GDM1 (cell line): ENCODE data around the gene EPN2.
"Not testable (repeated sequence)": the region's sequence is repeated elsewhere in the genome, so short reads cannot be mapped to it uniquely, and the experiment has no call there.

Source experiments
- DNase-seq: peaks from one replicate; lab custom pipeline; 2025; lab: John Stamatoyannopoulos, UW

EPN2 gene

DNA sequence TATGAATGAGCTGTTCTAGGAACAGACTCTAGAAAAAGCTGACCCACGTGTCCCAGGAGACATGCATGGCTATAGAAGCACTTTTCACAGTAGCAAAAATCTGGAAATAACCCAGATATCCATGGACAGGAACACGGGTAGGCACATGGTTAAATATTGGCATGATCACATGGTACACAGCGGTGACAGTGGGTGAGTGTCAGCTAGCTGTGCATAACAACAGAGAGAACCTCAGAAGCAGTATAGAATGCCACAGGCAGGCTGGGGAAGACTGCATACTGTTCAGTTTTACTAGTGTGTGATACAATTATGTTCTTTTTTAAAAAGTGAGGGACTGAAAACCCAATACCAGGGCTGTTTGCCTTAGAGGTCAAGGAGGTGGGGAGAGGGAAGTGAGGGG lies 31.4 kb downstream of the EPN2 start:
- DNase-seq: no peak

DNA sequence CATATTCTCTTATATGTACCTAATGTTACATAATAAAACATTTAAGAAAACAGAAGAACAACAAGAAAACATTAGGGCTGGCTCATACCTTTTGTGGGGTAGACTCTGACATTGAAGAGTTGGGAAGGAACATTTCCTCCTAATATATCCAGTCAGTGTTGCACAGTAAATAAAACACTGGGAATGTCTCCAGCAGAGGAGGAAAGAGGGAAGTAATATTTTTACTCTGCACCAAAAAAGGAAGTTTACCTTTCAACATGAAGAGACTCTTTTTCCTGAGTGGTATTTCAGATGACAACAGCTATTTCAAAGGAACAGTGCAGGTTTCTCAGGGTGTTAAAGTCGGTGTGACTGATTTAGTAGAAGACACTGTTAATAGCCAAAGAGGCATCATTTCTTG lies 31.9 kb downstream of the EPN2 start:
- no peak for DNase-seq

DNA sequence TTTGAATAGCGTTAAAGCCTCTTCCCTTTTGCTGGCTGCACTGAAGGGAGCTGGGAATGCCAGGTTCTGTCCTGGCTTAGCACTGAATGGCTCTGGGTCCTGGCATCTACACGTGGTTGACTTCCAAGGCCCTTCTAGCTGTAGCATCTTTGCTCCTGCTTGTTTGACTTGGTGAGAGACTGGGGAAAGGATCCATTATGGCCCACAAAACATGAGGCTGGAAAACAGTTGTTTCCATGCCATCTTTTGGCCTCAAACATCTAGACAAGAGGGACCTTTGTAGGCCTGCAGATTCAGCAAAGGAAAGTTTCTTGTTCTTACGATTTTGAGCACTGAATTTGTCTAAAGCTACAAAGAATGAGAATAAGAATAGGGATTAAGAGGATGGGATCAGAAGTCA lies 32.5 kb downstream of the EPN2 start:
- no peak for DNase-seq

DNA sequence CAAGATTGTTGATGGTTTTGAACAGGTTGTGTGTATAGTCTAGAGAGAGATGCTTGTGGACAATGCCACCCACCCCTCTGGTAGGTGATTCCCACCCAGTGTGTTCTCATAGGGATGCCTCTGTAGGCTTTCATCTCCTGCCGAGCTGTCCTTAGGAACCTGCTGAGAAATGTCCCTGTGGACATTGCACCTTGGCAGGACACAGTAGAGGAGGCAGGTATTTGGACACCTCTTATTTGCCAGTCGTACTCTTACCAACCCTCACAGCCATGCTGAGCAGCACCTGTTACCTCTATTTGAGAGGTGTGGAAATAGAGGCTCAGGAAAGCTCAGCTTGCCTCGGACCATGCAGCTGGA lies 33.2 kb downstream of the EPN2 start:
- DNase-seq: no peak

DNA sequence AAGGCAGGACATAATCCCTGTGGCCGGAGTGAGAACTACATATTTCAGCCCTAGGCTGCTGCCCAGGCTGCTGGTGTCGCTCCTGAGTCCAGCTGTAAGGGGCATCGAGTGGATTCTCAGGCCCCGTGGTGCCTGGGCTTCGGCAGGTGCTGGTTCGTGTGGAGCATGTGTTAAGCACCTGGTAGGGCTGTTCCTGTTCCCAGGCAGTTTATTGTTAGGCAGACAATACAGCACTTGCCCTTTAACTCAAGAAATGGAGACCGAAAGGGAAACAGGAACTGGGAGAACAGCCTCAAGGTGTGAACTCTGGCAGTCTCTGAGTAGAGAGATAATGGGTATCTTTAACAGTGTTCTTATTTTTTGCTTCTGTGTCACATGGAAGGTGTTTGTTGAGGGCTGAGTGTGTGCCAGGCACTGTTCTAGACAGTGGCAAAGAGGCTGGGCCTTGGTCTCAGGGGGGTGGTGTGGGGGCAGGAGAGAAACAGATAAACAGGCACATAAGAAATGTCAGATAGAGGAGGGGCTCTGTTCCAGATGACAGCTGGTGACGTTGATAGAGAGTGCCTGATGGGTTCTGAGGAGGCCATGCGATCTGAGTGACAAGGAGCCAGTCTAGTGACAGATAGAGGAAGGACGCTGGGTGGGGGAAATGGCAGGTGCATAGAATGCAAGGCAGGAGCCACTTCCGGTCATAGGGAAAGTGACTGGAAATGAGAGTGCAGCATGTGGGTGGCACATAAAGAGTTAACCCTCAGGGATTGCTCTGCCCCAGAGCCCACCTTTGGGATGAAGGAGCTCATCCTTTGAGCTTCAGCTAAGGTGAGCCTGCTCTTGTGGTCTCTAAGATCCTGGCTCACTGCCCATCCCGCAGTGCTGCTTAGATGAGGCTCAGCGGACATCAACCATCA lies 33.8 kb downstream of the EPN2 start:
- DNase-seq: no peak

DNA sequence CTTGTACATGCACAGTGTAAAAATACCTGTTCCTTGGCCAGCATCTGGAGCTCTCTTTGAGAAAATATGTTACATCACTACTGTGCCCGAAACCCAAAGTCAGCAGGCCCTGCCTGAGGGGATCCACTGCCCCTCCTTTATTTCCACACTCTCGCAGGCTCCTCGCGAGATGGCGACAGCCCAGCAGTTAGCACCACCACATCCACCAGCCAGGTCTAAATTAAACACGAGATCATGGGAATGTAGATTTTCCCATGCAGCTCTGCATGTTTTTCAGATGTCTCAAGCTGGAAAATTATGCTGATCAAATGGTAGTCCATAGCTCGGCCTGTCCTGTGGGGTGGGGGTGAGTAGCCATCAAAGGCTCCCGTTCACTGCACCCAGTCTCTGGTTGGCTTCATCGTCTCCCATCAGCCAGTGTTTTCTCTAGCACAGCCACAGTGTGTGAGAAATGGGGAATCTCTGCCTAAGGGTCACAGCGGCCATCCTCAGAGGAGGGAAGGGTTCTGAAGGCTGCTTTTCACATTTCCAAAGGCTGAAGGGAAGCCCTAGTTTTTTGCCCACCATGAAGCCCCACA lies 34.7 kb downstream of the EPN2 start:
- no peak for DNase-seq

DNA sequence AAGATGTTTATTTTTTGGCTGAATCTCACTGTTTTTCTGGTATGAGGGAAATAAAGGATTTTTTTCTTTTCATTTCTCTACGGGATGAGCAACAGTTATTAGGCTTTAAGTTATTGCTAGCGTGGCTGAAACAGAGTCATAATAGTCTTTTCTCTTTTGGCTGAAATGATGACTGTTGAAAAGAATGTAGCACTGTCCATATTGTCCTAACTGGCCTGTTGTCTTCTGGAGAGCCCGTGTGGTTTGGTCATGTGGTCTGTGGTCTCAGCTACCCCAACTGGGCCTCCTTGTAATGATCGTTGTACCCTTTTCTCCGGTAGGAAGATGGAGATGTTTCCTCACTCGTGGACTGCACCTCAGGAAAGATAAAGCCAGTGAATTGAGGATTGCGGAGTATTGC lies 36.6 kb downstream of the EPN2 start:
- no peak for DNase-seq

DNA sequence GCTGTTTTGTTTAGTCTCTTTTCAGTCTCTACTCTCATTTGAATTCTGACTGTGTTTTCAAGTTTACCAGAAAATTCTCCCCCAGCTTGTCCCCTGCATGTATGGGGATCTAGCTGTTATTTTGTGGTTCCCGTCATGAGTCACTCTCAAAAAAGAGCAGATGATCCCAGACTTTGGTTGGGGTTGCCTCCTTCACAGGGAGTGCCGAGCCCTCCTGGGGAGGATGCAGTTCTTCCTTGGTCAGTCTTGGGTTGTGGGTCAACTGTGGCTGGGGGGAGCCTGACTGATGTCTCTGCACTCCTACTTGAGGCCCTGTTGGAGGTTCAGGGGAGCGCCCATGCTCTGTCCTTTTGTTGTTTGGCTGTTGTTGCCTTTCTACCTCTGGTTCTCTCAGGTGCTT lies 37.7 kb downstream of the EPN2 start:
- no peak for DNase-seq

DNA sequence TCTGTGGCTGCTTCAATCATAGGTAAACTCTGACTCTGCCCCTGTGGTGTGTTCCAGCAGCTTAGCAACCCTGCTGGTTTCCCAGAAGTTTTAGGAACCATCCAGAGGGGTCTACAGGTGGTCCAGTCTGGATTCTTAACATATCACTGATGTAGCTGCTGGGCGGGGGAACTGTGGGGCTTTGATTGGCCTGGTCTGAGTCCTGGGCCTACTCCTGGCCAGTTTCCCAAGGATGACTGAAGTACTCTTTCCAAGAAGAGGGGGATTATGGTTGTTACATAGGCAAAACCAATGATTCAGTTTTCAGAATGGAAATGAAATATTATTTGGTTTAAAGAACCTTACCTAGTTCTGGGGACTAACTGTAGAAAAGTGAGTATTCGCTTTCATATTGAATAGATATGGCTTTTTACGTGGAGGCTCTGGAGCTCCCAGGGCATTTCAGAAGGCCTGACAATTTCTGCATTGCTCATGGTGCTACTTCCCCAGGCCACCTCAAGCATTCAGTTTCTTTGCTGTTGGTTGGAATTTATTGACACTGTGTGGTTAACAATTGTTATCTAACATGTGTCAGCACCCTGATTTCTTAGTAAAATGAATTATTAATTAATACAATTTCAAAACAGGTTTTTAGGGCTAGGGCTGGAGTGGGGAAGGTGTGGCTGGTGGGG lies 38.4 kb downstream of the EPN2 start:
- no peak for DNase-seq

DNA sequence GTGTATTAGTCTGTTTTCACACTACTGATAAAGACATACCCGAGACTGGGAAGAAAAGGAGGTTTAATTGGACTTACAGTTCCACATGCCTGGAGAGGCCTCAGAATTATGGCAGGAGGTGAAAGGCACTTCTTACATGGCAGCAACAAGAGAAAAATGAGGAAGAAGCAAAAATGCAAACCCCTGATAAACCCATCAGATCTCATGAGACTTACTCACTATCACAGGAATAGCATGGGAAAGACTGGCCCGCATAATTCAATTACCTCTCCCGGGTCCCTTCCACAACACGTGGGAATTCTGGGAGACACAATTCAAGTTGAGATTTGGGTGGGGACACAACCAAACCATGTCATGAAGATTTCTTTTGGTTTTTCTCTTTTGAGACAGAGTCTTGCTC lies 41.1 kb downstream of the EPN2 start:
- DNase-seq: not testable (repeated sequence)

DNA sequence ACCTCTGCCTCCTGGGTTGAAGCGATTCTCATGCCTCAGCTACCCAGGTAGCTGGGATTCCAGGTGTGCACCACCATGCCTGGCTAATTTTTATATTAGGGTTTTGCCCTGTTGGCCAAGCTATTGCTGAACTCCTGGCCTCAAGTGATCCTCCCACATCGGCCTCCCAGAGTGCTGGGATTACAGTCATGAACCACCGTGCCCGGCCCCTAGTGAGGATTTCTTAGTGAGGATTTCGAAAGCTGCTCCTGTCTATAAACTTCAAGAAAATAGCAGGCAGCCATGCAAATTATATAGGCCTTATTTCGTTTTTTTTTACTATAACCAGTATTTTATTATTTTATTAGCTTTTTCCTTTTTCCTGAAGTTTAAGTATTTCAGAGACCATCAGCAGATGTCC lies 41.6 kb downstream of the EPN2 start:
- DNase-seq: no peak

DNA sequence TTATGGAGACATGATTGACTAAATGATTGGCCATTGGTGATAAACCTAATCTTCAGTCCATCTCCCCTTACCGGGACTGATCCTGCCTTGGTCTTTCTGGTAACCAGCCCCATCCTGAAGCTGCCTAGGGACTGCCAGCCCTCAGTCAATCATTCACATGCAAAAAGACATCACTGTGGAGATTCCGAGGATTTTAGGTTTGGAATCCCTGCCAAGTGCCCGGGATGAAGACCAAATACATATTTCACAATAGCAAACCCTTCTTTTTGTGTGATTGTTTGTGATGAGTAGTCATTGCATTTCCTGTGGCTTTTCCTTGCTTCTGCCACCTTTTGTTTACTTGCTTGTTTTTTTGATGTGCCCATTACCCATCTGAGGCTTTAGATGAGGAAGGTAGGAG lies 44.0 kb downstream of the EPN2 start:
- no peak for DNase-seq

DNA sequence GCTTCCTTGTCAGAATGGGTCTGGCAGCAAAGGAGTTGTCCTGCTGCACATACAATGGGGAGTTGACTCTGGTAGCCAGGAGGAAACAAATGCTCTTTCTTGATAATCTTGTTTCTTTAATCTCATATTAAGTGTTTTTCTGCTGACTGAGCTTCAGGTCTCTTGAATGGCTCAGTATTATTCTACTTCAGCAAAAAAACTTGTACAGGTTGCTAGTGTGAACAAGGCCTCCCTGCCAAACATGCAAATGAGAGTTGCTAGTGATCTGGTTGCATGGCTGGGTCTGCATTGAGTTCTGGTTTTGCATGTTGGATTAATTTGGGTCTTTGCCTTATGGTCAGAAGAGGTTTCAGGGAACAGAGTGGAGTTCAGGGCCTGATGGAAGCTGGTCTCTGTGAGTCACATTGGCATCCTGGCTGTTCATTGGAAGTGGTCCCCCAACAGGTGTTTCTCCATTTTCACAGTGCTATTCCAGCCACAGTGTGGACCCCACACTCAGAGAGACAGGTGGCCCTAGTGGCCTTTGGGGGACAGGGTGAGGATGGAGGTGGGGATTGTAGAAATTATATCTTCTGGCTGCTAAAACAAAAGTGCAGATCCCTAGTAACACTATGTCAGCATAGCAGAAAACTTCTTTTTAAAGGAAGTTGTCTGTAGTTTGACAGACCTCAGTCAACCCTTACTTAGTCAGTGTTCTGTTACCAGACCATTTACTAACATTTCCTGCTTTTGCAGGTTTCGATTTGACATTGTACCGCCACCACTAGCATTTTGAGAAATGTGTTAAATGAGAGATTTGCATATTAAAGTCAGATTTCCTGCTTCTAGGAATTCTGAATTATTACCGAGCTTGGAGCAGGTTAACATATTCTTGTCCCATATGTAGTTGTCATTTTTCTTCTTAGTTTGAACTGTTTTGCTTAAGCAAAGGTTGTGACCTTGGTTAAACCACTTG lies 47.1 kb downstream of the EPN2 start:
- DNase-seq: no peak

DNA sequence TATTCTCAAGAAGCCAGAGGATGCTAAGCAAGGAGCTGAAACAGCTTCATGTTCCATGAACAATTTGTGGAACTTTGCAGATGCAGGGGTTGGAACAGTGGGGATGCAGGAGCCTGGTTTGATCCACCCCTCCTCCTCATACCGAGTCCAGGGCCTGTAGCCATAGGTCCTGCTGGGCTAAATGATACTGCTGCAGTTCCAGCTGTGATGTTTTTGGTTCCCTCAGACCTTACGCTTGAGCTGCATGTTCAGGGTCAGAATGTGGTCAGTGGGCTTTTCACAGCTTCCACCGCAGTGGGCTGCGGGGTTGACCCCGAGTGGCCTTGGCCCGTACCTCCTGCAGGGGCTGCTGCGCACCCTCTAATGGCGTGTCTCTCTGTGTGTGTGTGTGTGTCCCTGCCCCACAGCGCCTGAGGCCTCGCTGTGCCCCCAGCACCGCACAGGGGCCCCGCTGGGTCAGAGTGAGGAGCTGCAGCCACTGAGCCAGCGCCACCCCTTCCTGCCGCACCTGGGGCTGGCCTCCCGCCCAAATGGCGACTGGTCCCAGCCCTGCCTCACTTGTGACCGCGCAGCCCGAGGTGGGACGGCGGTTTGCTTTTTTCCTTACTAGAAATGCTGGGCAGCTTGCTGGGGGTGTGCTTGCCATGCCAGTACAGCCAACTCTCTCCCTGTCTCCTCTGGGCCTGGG lies 48.2 kb downstream of the EPN2 start:
- DNase-seq: no peak

DNA sequence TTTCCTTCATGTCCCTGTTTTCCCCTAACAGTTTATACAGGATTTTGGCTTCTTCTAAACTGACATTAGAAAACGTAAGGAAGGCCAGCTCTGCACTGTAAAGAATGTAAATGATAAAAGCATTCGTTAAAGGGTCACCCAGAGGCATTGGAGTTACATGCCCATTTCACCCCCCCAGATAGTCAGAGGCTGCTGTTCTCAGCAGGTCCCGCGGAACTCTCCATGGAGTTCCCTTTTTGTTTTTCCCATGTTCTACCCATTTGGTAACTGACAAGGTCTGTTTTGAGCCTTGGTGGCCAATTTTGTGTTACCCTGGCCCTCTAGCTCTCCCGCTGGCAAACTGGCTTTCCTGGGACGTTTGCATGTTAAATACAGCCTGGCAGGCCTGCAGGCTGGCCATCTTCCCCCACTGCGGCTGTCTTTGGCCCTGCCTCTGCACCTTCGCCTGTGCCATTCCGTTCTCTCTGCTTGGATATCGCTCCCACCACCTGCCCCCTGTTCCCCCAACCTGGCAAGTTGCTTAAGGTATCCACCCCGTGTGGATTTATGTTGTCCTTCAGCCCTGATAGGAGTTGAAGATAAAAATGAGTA lies 49.7 kb downstream of the EPN2 start:
- DNase-seq: no peak

DNA sequence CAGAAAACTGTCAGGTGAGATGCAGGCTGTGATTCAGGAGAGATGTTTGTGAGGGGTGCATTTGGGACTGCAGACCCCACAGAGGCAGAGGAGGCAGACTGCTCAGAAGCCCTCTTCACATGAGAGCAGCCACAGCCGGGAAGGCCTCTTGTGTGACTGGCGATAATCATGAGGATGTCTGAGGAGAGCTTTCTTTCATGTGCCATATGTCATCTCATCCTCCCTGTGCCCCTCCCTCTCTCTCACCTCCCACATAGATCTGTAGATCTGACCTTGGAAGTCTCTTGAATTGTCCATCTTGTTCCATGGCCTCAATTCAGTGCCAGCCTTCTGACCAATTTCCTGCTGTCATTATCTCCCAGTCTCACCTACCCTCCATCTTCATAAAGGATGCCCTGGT lies 50.5 kb downstream of the EPN2 start:
- no peak for DNase-seq

DNA sequence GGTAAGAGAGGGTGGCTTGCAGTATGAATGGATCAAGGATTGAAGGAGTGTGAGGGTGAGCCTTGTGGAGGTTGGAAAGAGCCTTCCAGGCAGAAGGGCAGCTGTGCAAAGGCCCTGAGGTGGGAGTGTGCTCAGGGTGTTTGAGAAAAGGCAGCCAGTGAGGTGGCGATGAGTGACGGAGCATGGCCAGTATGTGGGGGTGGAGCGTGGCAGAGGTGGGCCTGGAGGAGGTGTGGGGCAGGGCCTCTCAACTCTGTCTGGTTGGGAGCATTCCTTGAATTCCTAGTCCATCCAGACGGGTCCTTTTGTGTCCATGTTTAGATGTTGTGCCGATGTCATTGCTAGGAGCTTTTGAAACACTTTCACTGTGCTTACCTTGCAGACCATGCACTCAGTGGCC lies 51.3 kb downstream of the EPN2 start:
- DNase-seq: no peak

DNA sequence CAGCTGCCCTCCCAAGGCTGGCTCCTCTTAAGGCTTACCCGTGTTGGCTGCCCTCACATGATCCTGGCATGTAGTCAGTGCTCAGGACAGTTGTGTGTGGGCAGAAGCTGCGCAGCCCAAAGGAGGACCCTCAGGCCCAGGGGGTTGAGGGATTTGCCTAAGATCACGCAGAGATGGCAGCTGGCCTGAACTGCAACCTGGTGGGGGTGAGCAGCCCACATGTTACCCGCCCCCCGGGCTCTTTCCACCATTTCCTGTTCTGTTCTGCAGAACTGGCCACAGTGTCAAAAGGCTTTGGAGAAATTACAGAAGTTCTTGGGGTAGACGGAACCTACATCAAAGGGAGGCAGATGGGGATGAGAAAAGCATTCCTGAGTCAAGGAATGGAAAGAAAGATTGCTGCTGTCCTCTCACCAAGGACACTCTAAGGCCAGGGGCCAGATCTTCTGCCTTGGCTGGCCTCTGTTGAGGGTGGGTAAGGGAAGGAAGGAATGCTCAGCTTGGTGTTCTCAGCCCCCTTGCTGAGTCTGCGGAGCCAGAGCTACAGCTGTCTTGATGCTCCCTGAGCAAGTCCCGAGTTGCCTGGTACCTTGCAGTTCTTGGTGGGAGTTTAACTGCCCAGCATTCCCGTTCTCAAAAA lies 53.0 kb downstream of the EPN2 start:
- peak; percentile 48 for DNase-seq

DNA sequence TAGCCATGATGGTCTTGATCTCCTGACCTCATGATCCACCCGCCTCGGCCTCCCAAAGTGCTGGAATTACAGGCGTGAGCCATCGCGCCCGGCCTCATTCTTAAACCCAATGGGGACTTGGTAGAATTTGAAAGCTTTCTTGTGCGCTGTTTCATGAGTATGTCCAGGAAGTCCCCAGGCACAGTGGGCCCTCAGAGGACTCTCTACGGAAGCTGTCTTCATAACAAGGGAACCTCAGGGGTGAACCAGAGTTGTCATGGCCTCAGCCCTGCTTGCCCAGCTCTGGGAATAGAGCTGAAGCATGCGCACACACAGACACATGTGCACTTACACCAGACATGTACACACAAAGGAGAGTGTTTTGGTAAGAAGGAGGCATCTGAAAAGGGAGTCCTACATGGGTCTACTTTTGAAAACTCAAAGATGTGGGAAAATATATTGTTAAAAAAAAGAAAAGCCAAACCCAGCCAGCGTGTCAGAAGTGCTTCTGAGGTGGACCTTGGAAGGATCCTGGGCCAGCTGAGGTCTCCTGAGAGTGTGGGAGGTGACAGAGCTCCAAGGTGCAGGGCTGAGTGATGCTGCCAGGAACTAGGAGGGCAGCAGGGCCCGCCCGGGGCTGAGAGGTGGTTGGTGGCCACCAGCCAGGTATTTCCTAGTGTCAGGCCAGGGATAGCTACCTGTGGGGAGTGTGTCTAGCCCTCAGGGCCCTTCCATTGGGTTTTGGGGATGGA lies 54.6 kb downstream of the EPN2 start:
- no peak for DNase-seq

DNA sequence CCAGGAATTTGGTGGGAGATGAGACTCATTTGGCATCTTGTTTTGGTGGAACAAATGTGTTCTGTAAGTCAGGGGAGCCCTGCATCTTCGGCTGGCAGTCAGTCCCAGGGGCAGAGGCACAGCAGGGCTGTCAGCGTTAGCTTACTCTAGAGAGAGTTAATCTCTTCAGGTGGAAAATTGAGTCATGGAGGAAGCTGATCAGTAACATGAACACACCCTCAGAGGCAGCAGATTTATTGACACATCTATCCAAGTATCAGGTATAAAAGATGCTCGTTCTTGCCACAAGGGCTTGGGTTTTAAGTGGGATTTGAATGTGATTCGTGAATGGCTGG lies 55.2 kb downstream of the EPN2 start:
- DNase-seq: no peak
